Keratinocyte (primary cell): ENCODE measurements around the gene VAMP2.

ENCODE experiments used
- CTCF ChIP-seq, 3 experiments: IDR thresholded peaks in 1 of 3; conservative IDR thresholded peaks in 1 of 3; optimal IDR thresholded peaks in 1 of 3; 2 replicates in 2 of 3; 3 replicates in 1 of 3; pipeline versions ENCODE3 to v1.5.1; 2011; ENCODE audit warnings: low read length in 3 of 3, mild to moderate bottlenecking in 3 of 3, moderate library complexity in 2 of 3, control low read depth in 1 of 3, inconsistent platforms in 1 of 3; ENCODE audit not compliant: insufficient read depth in 2 of 3; ENCODE audit errors: extremely low read depth in 1 of 3
- EZH2 ChIP-seq: IDR thresholded peaks from one replicate; pipeline ENCODE4 v1.6.1; 2012; ENCODE audit warnings: inconsistent platforms, mild to moderate bottlenecking, low read length, moderate library complexity

- TF ChIP-seq EZH2 (no peak), CTCF (optimal IDR thresholded peaks at IDR 0.05 in 1 of 3, IDR thresholded peaks at IDR 0.05 in 1 of 3, conservative IDR thresholded peaks at IDR 0.05 in 1 of 3; ENCODE audit: extremely low read depth in 1 of 3, insufficient read depth in 2 of 3, low read length in 3 of 3) (peak in 1 of 3 experiments; percentile 7)
Observed at GRCh38 chr17:8119581-8120519, 42.9 kb downstream of the VAMP2 start.
